ENCODE data around the gene SLC37A1. TPM values are rescaled to one million over a fixed set of nuclear protein-coding genes. Genes with fewer than 3 reads are reported as not detected.

SLC37A1 gene
- total RNA-seq, 1 experiment from 2014 or later, result 4.9 TPM

DNA sequence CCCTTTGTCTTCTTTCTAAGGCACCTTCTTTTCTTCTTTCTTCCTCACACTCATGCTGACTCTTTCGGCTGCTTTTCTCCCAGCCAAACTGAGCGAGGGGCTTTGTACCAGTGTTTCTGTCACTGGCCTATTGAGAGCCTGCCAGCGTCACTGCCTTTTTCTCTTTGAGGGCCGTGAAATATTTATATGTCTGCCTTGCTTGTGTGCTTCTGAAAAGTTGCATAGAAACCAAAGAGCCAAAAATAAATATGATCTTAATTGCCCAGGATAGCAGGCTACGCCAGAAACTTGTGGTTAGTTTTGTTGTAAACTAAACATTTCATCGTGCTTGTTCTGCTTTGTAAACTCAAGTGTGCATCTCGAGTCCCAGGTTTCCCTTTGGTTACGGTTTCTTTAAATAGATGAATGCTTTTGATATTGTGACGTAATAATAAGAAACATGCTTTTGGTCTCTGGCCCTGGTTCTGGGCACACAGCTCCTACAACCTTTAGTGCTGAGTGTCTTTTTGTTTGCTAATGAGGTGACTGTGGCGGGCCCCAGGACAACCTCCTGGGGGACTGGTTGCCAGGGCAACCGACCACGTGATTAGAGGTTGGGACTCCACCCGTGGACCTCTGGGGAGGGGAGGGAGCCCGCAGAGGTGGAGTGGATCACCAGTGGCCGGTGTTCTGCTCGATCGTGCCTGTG is 10.8 kb downstream of the SLC37A1 start:
- Mint-ChIP-seq H3K27me3 (ENCODE audit: insufficient read depth, unreplicated experiment) (no peaks in the 10 kb centered on the region), H3K4me3 (ENCODE audit: unreplicated experiment) (no peak overlapping the region), H3K9me3 (ENCODE audit: unreplicated experiment) (no peaks in the 10 kb centered on the region), H3K36me3 (ENCODE audit: insufficient read depth, unreplicated experiment) (no peaks in the 10 kb centered on the region), H3K4me1 (ENCODE audit: insufficient read depth, unreplicated experiment) (no peaks in the 10 kb centered on the region), H3K27ac (ENCODE audit: low read depth, unreplicated experiment) (no peak overlapping the region)
- POLR2A ChIA-PET, result interaction anchor here (0.6 to 1.1 kb wide), 3 partner anchors 10 to 24 kb away, joined by 3 to 4 read pairs (median 3); no protein-coding TSS in a partner anchor
- no TSS peak for BruUV-seq (replicated peaks)
- CTCF ChIA-PET, result interaction anchor here (0.7 kb wide), 1 partner anchor 280 kb away, joined by 3 read pairs; no protein-coding TSS in a partner anchor
- no peak for DNase-seq (ENCODE audit: unreplicated experiment)
- intact Hi-C loops (cut with micrococcal nuclease), result no loop called here
- TF ChIP-seq, protein P1, sequence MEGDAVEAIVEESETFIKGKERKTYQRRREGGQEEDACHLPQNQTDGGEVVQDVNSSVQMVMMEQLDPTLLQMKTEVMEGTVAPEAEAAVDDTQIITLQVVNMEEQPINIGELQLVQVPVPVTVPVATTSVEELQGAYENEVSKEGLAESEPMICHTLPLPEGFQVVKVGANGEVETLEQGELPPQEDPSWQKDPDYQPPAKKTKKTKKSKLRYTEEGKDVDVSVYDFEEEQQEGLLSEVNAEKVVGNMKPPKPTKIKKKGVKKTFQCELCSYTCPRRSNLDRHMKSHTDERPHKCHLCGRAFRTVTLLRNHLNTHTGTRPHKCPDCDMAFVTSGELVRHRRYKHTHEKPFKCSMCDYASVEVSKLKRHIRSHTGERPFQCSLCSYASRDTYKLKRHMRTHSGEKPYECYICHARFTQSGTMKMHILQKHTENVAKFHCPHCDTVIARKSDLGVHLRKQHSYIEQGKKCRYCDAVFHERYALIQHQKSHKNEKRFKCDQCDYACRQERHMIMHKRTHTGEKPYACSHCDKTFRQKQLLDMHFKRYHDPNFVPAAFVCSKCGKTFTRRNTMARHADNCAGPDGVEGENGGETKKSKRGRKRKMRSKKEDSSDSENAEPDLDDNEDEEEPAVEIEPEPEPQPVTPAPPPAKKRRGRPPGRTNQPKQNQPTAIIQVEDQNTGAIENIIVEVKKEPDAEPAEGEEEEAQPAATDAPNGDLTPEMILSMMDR (IDR thresholded peaks at IDR 0.05; ENCODE audit: unreplicated experiment), result no peak

DNA sequence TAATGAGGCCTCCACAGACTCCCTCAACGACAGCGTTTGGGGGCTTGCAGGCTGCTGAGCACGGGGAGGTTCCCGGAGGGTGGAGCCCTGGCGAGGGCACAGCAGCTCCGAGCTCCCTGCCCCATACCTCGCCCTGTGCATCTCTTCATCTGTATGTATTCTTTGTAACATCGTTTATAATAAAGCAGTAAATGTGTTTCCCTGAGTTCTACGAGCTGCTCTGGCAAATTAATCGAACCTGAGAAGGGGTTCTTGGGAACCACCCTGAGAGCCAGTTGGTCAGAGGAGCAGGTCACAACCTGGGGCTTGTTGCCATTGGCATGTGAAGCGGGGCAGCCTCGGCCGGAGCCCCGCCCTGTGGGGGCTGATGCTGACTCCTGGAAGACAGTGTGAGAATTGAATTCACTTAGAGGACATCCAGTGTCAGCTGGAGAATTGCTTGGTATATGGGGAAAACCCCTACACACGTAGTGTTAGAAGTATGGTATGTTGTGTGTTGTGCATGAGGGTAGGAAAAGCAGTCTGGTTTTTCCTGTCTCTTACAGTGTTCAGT is 11.5 kb downstream of the SLC37A1 start:
- POLR2A ChIA-PET, result interaction anchor here (0.6 kb wide), 1 partner anchor 25 kb away, joined by 3 read pairs; no protein-coding TSS in a partner anchor
- no peaks in the 10 kb centered on the region for H3K36me3 Mint-ChIP-seq (ENCODE audit: insufficient read depth, unreplicated experiment)

DNA sequence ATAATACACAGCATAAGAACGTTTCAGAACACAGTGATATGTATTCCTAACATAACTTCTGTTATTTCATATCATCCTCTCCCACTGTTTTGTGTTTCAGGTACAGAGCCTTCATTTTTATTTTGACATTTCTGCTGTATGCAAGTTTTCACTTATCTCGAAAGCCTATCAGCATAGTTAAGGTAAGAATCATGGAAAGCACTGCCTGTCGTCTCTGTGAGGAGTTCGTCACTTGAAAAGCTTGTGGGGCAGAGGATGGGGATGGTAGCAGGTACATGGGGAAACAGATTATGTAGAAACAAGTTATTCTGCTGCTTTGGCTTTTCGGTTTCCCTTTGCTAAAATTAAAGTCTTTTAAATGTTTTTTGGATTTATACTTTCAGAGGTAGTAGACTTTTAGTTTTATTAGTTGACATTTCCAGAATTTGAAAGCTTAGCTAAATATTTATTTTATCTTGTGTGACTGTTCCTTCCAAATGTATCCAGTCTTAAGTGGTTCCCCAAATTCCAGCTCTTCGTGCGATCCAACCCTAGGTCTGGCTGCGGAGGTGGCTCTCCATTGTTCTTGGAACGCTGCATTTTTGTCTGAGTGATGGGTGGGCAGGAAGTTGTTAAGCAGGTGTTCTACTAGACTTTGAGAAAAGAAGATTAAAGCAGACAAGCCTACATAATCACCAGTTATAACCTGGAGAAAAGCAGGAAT is 12.2 kb downstream of the SLC37A1 start:
- Mint-ChIP-seq H3K27ac (ENCODE audit: low read depth, unreplicated experiment) (no peak overlapping the region), H3K4me1 (ENCODE audit: insufficient read depth, unreplicated experiment) (no peaks in the 10 kb centered on the region), H3K9me3 (ENCODE audit: unreplicated experiment) (no peaks in the 10 kb centered on the region), H3K4me3 (ENCODE audit: unreplicated experiment) (no peak overlapping the region), H3K27me3 (ENCODE audit: insufficient read depth, unreplicated experiment) (no peaks in the 10 kb centered on the region), H3K36me3 (ENCODE audit: insufficient read depth, unreplicated experiment) (no peaks in the 10 kb centered on the region)
- no TSS peak for BruUV-seq (replicated peaks)
- CTCF ChIA-PET, result no interaction called here
- TF ChIP-seq, protein P1 (IDR thresholded peaks at IDR 0.05; ENCODE audit: unreplicated experiment), result no peak
- intact Hi-C loops (cut with micrococcal nuclease), result no loop called here
- POLR2A ChIA-PET, result no interaction called here
- DNase-seq (ENCODE audit: unreplicated experiment), result no peak

More for the DNA sequence above, 11.5 kb downstream of the SLC37A1 start:
- Mint-ChIP-seq H3K27me3 (ENCODE audit: insufficient read depth, unreplicated experiment) (no peaks in the 10 kb centered on the region), H3K4me1 (ENCODE audit: insufficient read depth, unreplicated experiment) (no peaks in the 10 kb centered on the region), H3K4me3 (ENCODE audit: unreplicated experiment) (no peak overlapping the region), H3K27ac (ENCODE audit: low read depth, unreplicated experiment) (no peak overlapping the region), H3K9me3 (ENCODE audit: unreplicated experiment) (no peaks in the 10 kb centered on the region)
- TF ChIP-seq, protein P1 (IDR thresholded peaks at IDR 0.05; ENCODE audit: unreplicated experiment), result no peak
- no peak for DNase-seq (ENCODE audit: unreplicated experiment)
- intact Hi-C loops (cut with micrococcal nuclease), result no loop called here
- BruUV-seq (replicated peaks), result no TSS peak
- CTCF ChIA-PET, result no interaction called here

DNA sequence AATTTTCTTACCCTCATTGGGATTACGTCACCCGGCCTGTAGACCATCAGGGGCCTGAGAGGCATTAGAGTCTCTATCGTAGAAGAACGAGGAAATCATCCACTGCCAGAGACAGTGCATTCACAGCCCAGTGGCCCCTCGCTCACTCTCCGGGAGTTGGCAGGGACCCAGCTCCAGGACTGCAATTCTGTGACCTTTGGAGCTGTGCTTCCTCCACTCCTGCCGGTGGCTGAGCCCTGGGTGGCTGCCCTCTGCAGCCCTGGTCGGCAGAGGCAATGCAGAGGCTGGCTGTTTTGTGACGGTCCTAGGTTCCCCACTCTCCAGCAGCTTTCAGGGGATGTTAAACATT is 12.7 kb downstream of the SLC37A1 start:
- ChIA-PET CTCF (no interaction called here), POLR2A (interaction anchor here (0.7 to 1.9 kb wide), 2 partner anchors 12 to 63 kb away, joined by 3 to 5 read pairs; no protein-coding TSS in a partner anchor)
- H3K4me3 Mint-ChIP-seq (ENCODE audit: unreplicated experiment), result no peak overlapping the region
- H3K27ac Mint-ChIP-seq (ENCODE audit: low read depth, unreplicated experiment), result no peak overlapping the region
- no TSS peak for BruUV-seq (replicated peaks)
- H3K36me3 Mint-ChIP-seq (ENCODE audit: insufficient read depth, unreplicated experiment), result no peaks in the 10 kb centered on the region
- no peak for DNase-seq (ENCODE audit: unreplicated experiment)
- TF ChIP-seq, protein P1 (IDR thresholded peaks at IDR 0.05; ENCODE audit: unreplicated experiment), result no peak
- intact Hi-C loops (cut with micrococcal nuclease), result no loop called here
- no peaks in the 10 kb centered on the region for H3K9me3 Mint-ChIP-seq (ENCODE audit: unreplicated experiment)
- H3K27me3 Mint-ChIP-seq (ENCODE audit: insufficient read depth, unreplicated experiment), result no peaks in the 10 kb centered on the region
- H3K4me1 Mint-ChIP-seq (ENCODE audit: insufficient read depth, unreplicated experiment), result no peaks in the 10 kb centered on the region

Data from MCF 10A (cell line).